ENCODE data around the gene TSPOAP1.

TSPOAP1 gene

GRCh38 chr17:58268774-58269556 is 59.6 kb downstream of the TSPOAP1 start:
- TF ChIP-seq CTCF (IDR thresholded peaks at IDR 0.05; ENCODE audit: insufficient read depth, low read depth, low read length, missing control alignments), result no peak
- no peak overlapping the region for H3K4me3 ChIP-seq (ENCODE audit: low read depth, low read length)
- DNase-seq (ENCODE audit: low read depth), result no peak

GRCh38 chr17:58268326-58268725 is 60.3 kb downstream of the TSPOAP1 start:
- DNase-seq (ENCODE audit: low read depth), result no peak
- no peak for TF ChIP-seq CTCF (IDR thresholded peaks at IDR 0.05; ENCODE audit: insufficient read depth, low read depth, low read length, missing control alignments)
- H3K4me3 ChIP-seq (ENCODE audit: low read depth, low read length), result no peak overlapping the region

- no peak for TF ChIP-seq CTCF (IDR thresholded peaks at IDR 0.05; ENCODE audit: insufficient read depth, low read depth, low read length, missing control alignments)
- no peak for DNase-seq (ENCODE audit: low read depth)
- no peak overlapping the region for H3K4me3 ChIP-seq (ENCODE audit: low read depth, low read length)
Observed at GRCh38 chr17:58267347-58268324, 61.0 kb downstream of the TSPOAP1 start.

- TF ChIP-seq CTCF (IDR thresholded peaks at IDR 0.05; ENCODE audit: insufficient read depth, low read depth, low read length, missing control alignments), result no peak
- H3K4me3 ChIP-seq (ENCODE audit: low read depth, low read length), result no peak overlapping the region
- DNase-seq (ENCODE audit: low read depth), result no peak
Observed at GRCh38 chr17:58265902-58266875, 62.4 kb downstream of the TSPOAP1 start.

- DNase-seq (ENCODE audit: low read depth), result no peak
- H3K4me3 ChIP-seq (ENCODE audit: low read depth, low read length), result no peak overlapping the region
- no peak for TF ChIP-seq CTCF (IDR thresholded peaks at IDR 0.05; ENCODE audit: insufficient read depth, low read depth, low read length, missing control alignments)
Observed at GRCh38 chr17:58265271-58265670, 63.3 kb downstream of the TSPOAP1 start.

GRCh38 chr17:58264407-58265103 is 64.0 kb downstream of the TSPOAP1 start:
- DNase-seq (ENCODE audit: low read depth), result no peak
- no peak for TF ChIP-seq CTCF (IDR thresholded peaks at IDR 0.05; ENCODE audit: insufficient read depth, low read depth, low read length, missing control alignments)
- H3K4me3 ChIP-seq (ENCODE audit: low read depth, low read length), result no peak overlapping the region
